Measurements from ENCODE around the gene RIIAD1.

The RIIAD1 gene

DNA sequence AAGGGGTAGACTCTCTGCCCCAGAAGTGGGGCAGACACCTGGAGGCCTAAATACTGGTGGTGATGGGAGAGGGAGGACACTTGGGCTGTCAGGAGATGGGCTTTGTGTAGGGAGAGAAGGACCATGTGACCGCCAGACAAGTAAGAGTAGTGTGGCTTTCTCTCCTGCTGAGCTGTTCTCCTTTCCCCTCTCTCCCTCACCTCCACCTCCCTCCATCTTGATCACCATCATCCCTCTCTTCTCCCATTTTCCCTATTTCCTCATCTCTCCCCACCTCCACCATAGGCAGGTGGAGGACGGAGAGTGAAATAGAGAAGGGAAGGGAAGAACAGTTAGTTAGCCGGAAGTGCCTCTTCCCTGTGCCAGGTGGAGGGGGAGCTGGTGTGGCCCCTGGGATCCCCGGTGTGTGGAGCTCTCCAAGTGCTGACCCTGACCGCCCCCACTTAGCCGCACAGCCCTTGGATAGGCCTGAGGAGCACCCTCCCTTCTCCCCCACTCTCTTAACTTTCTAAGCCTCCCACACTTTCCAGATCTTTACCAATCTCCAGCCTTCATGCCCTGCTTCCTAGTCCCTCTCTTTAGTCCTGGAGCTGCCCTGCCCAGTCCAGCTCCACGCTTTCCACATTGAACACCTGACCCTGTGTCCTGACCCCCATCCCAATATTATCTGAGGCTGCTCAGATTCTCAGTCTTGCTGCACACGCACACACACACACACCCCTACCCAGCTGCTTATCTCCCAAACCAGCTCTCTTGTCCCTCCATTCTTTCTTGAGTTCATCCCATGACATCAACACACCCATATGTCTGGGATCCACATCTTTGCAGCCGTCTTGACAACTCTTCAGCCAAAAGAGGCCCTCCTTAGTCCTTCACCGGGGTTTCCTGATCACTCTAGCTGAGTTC is 6.2 kb upstream of the RIIAD1 start:
- H3K4me3 ChIP-seq (ENCODE audit: control insufficient read depth, low read depth, low read length): no peak overlapping the region
- no peak for DNase-seq (ENCODE audit: low read depth)
- TF ChIP-seq, protein P1, sequence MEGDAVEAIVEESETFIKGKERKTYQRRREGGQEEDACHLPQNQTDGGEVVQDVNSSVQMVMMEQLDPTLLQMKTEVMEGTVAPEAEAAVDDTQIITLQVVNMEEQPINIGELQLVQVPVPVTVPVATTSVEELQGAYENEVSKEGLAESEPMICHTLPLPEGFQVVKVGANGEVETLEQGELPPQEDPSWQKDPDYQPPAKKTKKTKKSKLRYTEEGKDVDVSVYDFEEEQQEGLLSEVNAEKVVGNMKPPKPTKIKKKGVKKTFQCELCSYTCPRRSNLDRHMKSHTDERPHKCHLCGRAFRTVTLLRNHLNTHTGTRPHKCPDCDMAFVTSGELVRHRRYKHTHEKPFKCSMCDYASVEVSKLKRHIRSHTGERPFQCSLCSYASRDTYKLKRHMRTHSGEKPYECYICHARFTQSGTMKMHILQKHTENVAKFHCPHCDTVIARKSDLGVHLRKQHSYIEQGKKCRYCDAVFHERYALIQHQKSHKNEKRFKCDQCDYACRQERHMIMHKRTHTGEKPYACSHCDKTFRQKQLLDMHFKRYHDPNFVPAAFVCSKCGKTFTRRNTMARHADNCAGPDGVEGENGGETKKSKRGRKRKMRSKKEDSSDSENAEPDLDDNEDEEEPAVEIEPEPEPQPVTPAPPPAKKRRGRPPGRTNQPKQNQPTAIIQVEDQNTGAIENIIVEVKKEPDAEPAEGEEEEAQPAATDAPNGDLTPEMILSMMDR (IDR thresholded peaks at IDR 0.05; ENCODE audit: control insufficient read depth, insufficient read depth, low read depth, low read length, missing control alignments): no peak

DNA sequence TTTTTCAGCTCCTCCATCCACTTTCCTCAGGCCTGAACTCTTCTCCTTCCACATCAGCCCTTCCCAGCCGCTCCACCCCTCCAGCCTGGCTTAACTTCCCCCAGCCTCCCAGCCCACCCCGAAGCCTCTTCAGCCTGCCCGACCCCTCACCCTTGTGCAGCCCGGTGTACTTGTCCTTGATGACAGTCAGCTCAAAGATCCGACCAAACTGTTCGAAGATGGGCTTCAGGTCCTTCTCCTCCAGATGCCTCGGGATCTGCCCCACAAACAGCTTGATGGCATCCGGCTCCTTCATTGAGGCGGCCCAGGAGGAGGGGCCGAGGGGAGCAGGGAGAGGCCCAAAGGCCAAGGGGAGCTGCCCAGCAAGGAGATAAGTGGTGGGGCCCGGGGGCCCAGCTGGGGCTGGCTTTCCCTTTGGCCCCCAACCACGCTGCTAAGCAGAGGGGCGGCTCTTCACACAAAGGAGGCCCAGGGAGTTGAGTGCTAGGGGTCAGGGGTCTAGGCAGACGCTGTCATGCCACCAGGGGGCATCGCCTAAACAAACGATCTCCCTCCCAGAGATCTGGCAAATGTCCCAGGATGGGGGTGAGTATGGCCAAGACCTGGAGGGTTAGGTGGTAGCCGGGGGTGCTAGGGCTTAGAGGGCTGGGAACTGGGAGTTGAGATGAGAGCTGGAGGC is 5.5 kb upstream of the RIIAD1 start:
- no peak overlapping the region for H3K4me3 ChIP-seq (ENCODE audit: control insufficient read depth, low read depth, low read length)
- DNase-seq (ENCODE audit: low read depth): no peak
- TF ChIP-seq, protein P1 (IDR thresholded peaks at IDR 0.05; ENCODE audit: control insufficient read depth, insufficient read depth, low read depth, low read length, missing control alignments): no peak

GRCh38 chr1:151716405-151716762 is 4.9 kb upstream of the RIIAD1 start:
- TF ChIP-seq, protein P1 (IDR thresholded peaks at IDR 0.05; ENCODE audit: control insufficient read depth, insufficient read depth, low read depth, low read length, missing control alignments): no peak
- DNase-seq (ENCODE audit: low read depth): no peak
- H3K4me3 ChIP-seq (ENCODE audit: control insufficient read depth, low read depth, low read length): no peak overlapping the region

DNA sequence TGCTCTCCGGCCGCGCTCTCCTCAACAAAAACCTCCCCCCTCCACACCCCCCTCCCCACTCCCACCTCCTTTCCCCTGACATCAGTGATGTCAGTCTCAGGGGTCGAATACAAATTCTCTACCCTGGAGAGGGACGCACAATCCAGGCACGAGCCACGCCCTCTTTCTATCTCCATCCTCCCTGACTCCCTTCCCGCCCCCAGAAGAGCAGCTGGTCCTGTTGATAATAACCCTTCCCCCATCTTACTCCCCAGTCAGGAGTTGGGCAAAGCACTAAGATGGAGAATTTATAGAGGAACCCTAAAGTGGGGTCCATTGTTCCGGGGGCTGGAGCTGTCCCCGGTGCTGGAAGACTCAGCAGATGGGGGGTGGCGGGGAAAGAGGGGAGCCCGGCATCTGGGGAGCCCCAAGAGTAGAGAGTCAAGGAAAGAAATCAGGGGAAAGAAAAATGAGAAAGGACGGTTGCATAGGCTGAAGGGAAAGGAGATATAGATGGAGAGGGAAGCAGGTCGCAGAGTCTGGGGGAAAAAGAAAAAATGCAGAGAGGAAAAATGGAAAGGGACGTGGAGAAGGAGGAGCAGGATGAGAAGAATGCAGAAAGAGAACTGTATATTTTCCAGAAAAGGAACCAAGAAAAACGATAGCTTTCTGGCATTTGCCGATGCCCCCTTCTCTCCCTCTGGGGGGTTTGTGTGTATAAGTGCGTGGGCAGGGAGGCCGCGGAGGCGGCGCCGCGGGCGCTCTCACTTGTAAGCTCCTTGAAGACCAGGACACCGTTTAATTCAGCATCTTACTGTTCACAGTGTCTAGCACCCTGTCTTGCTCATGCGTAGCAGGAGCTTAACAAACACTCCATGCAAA is 4.3 kb upstream of the RIIAD1 start, which contains the start of gene CELF3:
CELF3 (minus strand) TSS at position 33 of the 861 bp plus-strand sequence. CDS start 783 bp downstream, outside the sequence.
- TF ChIP-seq, protein P1 (IDR thresholded peaks at IDR 0.05; ENCODE audit: control insufficient read depth, insufficient read depth, low read depth, low read length, missing control alignments): no peak
- H3K4me3 ChIP-seq (ENCODE audit: control insufficient read depth, low read depth, low read length): no peak within 1 kb of the TSS
- DNase-seq (ENCODE audit: low read depth): no peak

- no peak for DNase-seq (ENCODE audit: low read depth)
- TF ChIP-seq, protein P1 (IDR thresholded peaks at IDR 0.05; ENCODE audit: control insufficient read depth, insufficient read depth, low read depth, low read length, missing control alignments): no peak
- no peak overlapping the region for H3K4me3 ChIP-seq (ENCODE audit: control insufficient read depth, low read depth, low read length)
Measured at GRCh38 chr1:151718011-151718431, 3.3 kb upstream of the RIIAD1 start.

GRCh38 chr1:151718666-151719065 is 2.7 kb upstream of the RIIAD1 start:
- TF ChIP-seq, protein P1 (IDR thresholded peaks at IDR 0.05; ENCODE audit: control insufficient read depth, insufficient read depth, low read depth, low read length, missing control alignments): no peak
- no peak for DNase-seq (ENCODE audit: low read depth)
- no peak overlapping the region for H3K4me3 ChIP-seq (ENCODE audit: control insufficient read depth, low read depth, low read length)

Data from AG09309 (cell line).